ENCODE results near the gene STAMBPL1.
"Not testable (repeated sequence)": the region's sequence is repeated elsewhere in the genome, so short reads cannot be mapped to it uniquely, and the experiment has no call there.

STAMBPL1 gene

DNA sequence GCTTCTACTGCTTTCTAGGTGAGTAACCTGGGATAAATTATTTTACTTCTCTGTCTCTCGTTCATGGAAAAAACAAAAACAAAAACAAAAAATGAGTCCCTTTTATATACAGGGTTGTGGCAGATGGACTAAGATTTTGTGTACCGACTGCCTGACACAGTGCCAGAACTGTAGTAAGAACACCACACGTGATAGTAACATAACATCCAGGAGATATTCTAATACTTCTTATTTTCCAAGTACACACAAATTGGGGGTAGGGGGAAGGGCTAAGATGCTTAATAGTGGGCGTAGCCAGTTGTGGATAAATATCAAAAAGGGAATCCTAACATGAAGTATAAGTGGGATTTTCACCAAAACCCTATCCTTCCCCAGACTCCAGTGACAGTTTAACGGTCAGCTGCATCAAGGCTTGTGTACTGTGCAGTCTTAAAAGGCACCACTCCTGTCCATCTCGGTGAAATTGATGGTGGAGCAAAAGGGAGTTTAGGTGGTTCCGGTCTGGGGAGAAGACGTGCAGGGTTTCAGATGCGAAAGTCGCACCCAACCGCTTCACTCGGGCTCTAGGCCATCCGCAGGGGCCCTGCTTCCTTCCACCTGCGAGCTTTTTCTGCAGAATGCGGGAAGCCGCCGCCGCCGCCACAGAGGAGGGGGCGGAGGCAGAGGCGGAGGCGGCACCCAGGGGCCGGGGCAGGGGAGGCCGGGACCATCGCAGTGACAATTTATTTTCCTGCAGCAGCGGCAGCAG, at the start of gene STAMBPL1:
Gene STAMBPL1, plus strand, starts transcription at position 712 of the 748 bp plus-strand sequence. CDS start 21,464 bp downstream, outside the sequence.
- peak; percentile 70 for DNase-seq

DNA sequence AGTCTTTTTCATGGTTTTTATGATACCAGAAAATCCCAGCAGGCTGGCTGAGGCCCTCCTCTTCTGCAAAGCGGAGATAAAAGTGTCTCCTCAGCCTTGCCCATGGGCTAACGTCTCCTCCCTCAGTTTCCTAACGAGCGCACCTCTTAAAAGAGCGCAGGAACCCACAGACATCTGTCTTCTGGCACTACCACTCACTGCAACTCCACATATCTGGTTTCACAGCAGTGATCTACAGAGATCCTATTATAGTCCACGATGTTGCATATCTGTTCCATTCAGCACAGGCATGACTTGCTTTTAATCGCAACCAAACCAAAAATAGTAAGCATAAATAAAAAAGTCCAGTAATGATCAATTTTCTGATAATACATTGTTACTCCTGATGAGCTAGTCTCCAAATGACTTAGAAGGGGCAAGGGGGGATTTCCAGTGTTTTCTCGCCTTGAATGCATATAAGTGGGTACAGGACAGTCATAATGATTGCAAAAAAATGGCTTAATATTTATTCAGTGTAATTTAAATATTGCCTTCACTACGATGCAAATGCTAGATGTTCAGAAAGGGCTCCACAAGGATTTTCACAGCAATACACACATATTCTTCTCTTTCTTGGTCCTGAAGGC, 49.3 kb upstream of the STAMBPL1 start:
- DNase-seq, result no peak

DNA sequence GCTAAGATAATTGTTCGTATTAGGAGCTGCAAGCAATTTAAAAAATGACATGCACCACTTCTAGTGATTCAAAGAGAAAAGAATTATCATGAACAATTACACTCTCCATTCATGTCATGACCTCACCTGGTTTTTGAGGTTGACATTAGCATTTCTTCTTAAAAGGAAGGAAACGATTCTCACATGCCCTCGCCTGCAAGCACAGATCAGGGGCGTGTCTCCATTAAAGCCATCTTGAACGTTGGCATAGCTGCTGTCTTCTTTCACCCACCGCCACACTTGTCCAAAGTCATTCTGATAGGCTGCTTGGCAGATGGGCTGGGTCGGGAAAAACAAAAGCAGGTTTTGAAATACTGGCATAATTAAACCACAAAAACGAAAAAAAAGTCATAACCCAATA, 48.3 kb upstream of the STAMBPL1 start:
- DNase-seq, result peak; percentile 16

DNA sequence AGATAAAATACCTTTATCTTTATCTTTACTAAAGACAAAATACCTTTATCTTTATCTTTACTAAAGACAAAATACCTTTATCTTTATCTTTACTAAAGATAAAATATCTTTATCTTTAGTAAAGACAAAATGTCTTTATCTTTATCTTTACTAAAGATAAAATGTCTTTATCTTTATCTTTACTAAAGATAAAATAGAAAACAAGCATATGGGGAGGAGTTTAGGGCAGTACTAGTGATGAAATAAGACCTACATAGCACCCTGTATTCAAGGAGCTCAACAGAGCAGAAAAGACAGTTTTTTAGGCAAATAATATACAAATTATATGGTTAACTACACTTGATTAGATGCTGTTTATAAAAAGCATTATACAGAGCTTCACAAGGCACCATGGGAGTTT, 47.7 kb upstream of the STAMBPL1 start:
- DNase-seq, result no peak

DNA sequence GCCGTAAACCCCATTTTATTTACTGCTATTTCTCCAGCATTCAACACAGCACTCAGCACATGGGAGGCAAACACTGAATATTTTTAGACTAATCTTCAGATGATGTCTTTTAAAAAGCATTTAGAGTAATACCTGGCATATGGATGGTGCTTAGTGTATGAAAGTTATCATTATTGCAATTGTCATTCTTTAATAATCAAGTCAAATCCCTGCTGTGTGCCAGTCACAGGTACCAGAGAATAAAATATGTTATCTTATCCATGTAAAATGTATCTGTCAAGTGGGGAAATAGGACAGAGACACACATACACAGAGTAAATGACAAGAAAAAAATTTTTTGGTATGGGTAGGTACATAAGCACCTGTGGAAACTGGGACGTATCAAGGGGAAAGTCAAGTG, 46.9 kb upstream of the STAMBPL1 start:
- no peak for DNase-seq

DNA sequence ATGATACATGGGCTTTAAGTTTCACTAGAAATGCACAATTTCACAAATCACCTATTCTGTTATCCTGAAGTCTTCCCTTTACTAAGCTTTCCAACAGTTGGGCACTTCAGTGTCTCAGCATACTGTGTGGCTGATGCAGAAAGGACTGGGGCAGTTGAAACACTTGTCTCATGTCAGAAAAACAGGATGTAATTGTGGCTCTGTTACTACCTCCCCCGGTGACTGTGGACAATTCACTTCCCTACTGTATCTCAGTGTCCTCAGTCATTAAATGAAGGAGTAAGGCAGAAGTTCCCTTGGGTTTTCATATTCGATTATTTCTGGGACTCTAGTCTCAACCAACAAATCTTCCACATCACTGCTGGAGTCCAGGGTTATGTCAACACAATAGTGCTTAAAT, 46.3 kb upstream of the STAMBPL1 start:
- no peak for DNase-seq

DNA sequence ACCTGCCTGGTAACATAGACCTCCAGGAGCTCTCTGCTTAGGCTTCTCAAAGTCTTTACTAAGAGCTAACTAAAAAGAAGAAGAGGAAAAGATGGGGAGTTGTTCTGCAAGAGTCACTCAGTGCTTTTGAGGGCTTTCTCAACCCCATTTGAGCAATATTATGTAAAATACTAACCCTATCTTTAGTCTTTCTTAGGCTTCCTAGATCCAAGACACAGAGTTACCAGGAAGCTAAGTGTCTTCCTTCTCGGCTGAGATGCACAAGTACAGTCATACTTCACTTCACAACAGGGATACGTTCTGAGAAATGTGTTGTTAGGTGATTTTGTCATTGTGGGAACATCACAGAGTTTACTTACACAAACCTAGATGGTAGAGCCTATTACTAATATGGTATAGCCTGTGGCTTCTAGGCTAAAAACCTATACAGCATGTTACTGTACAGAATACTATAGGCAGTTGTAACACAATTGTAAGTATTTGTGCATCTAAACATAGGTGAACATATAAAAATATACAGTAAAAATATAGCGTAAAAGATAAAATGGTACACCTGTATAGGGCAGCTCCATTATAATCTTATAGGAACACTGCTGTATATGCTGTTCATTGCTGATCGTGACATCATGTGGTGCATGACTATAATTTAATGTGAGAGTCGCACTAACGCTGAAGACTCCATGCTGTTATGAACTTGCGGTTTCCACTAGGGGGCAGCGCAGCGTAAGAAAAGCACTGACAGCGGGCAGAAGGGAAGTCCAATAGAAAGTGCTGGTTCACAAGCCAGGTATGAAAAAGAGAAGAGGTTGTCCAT, 44.7 kb upstream of the STAMBPL1 start:
- peak; percentile 87 for DNase-seq

DNA sequence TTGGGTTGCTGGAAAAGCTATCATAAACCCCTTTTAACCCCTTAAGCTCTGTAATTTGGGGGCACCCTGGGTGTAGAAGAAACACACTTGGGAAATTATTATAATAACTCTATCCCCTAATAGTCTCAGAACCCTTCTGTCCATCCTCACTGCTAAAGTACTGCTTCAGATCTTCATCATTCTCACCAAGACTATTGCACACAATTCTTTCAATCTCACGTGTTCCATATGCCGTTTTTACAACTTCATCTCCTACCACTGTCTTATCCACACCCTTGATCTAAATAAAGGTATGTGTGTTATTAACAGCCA, 44.2 kb upstream of the STAMBPL1 start:
- no peak for DNase-seq

DNA sequence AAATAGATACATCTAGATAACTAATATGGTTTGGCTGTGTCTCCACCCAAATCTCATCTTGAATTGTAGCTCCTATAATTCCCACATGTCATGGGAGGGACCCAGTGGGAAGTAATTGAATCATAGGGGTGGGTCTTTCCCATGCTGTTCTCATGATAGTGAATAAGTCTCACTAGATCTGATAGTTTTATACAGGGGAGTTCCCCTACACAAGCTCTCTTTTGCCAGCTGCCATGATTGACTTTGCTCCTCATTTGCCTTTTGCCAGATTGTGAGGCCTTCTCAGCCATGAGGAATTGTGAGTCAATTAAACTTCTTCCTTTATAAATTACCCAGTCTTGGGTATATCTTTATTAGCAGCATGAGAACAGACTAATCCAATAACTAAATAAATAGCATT, 42.4 kb upstream of the STAMBPL1 start:
- DNase-seq, result not testable (repeated sequence)

DNA sequence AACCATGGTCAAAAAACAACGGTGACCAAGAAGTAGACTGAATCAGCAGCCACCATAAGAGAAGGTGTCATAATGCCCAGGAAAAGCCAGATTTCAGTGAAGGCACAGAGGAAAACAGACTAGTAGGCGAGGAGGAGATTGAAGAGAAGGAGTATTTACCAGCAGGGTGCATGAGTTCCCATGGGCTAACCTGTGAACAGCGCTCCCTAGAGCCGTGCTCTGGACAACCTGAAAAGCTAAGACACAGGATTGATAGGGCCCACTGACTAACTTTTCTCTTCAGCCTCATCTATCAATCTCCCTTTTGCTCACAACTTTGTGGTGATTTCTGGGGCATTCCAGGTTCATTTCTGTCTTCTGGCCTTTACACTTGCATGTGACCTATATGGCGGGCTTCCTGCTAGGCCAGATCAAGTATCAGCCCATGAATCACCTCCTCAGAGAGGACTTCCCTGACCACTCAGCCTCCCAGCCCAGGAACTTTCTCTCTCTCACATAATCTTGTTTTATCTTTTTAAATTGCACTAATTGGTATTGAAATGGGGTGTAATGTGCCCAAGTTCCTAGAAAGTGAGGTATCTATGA, 41.2 kb upstream of the STAMBPL1 start:
- no peak for DNase-seq

DNA sequence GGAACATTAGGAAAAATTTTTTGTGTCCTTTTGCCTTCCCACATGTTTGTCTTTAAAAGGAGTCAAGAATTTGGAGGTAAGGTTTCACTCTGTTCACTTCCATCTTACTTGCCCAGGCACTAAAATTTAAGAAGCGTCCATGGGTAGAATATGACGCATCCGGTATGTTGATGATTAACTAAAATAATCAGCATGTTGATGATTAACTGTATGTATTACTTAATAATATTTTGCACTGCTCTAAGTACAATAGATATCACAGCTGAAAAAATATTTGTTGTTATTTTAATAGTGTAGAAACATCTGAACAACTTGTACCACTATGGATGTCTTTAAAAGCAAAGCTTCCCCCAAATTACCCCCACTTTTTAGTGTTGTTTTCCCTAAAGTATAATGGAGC, 39.9 kb upstream of the STAMBPL1 start:
- DNase-seq, result no peak

DNA sequence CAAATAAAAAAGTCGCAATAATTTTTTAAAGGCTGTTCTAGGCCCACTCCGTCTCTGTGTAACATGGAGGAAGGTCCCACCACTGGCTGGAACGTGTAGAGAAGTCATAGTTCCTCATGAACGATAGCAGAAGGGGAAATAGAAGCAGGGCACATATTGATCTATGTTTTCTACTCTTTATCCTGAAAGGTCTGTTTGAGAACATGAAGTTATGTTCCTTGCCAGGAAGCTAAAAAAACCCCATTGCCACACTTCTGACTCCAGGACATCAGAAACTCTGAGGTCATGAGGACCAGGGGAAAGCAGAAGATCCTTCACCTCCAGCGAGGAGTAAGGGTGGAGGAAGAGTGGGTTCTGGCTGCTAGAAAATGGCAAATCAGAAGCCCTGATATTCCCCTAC, 39.2 kb upstream of the STAMBPL1 start:
- no peak for DNase-seq

DNA sequence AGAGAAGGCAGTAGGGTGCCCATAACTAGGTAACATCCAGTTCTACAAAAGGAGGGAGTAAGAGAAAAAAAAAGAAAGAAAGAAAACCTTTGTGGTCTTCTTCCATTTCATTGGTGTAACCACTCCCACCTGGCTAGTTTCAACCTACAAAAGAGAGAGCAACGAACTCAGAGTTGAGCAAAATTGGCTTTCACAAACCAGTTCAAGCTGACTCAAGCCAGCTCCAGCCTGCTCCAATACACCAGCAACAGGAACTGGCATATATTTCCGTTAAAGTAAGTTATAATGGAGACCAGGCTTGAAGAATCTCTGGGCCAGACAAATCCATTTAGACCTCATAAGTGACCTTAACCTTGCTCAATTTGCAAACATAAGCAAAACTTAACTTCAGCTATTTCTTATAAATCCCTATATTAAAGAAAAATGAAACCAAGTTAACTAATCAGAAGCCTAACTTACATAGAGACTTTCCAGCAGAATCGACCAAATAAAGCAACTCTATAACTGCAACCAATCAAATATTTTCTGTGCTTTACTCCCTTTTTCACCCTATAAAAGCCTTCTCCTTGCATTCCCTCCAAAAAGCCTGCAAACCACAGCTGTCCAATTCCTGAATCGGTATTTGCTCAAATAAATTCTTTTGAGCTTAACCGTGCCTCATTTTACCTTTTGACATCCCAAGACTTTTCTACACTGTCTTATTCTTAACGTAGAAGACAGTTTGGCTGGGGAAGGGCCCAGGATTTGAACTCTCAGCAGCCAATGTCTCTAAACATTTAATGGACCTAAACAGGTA, 38.5 kb upstream of the STAMBPL1 start:
- no peak for DNase-seq

DNA sequence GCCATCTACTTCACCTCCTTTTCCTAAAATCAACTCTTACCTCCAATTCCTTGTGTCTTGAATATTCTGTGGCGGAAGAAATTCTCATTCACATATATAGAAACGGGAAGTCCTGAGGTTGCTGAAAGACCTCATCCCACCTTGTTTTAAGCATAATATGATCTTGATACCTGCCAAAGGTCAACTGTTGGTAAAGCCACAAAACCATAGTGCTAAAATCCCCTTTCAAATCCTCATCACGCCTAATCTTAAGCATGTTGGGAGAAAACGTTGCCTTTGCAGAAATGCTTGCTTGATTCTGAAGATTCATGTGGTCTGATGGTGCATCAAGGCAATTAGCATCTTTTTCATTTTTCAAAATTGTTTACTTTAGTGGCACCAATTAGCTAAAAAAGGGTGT, 36.9 kb upstream of the STAMBPL1 start:
- no peak for DNase-seq

DNA sequence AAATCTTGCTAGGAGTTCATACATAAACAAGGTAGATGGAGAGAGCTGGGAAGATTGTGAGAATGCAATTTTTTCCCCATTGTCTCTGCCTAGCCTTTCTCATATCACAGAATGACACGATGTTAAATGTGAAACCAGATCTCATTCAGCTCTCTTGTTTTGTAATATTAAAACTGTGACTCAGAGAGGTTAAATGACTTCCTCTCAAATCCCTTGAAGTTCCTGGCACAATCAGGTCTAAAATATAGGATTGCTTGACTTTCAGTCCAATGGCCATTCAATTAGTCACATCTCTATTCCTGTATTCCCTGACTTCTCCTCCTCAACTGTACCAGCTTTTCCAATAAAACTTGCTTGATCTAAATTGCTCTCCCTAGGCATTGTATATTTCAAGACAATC, 31.5 kb upstream of the STAMBPL1 start:
- DNase-seq, result no peak

DNA sequence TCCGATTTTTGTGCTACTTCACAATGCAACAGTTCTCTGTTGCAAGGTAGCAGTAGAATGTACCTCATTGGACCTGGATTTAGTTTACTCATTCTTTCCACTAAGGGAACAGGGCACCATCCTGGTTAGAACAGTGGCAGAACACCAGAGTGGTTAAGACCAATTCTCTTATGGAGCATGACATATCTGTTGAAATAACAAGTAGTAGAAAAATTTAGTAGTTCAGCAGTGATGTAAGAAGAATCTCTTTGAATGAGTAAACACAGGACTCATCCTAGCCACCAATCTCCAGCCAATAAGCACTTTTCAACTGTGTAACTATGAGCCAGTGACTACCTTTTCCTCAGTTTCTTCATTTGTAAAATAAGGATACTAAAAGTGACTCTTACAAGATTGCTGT, 30.8 kb upstream of the STAMBPL1 start:
- DNase-seq, result no peak

DNA sequence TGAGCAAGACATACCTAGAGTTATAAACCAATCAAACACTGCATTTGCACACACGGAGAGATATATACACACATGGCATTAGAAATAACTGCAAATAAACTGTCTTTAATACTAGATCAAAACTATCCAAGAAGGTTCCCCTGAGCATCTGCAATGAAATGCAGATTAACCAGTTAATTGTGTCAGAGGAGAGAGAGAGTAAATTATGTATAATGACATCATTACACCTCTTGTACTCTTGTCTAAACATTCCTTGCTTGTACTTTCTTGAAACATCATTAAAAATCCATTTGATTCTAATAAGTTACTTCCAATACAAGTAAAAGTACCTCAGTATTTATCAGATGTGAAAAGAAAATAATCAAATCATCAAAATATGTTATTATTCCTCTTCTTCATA, 29.3 kb upstream of the STAMBPL1 start:
- no peak for DNase-seq

DNA sequence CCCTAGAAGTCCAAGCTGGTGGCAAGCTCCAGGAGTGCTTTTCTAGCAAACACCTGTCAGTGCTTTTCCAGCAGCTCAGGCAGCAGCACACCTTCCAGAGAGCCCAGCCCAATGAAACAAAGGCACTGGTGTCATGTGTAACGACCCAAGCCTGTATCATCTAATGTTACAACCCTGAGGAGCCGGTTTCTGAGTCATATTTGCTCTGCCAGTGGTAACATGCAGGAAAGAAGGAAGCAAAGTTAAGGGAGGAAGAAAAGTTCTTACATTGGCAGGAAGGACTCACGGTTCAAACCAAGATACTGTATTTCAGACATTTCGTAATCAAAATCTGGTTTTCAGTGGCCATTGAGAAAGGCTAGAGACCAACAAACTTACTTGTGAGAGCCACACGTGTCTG, 28.3 kb upstream of the STAMBPL1 start, which contains the start of gene ANKRD22:
Gene ANKRD22, minus strand, starts transcription at position 139 of the 400 bp plus-strand sequence. CDS start 237 bp downstream, outside the sequence.
- DNase-seq, result no peak

DNA sequence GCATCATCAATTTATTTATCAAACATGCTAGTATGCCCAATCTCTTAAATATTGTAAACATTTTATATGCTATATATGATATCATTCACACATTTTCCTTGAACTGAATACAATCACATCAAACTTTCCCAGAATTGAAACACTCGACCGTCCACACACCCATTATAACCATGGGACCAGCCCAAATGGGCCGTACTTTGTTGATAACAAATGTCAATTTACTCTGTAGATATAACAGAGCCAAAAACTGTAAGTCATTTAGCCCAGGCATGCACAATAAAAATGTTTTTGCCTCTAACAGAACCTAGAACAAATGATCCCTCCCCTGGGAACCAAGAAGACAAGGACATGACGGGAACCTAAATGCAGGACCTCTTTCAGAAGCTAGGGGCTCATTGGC, 27.7 kb upstream of the STAMBPL1 start:
- no peak for DNase-seq

DNA sequence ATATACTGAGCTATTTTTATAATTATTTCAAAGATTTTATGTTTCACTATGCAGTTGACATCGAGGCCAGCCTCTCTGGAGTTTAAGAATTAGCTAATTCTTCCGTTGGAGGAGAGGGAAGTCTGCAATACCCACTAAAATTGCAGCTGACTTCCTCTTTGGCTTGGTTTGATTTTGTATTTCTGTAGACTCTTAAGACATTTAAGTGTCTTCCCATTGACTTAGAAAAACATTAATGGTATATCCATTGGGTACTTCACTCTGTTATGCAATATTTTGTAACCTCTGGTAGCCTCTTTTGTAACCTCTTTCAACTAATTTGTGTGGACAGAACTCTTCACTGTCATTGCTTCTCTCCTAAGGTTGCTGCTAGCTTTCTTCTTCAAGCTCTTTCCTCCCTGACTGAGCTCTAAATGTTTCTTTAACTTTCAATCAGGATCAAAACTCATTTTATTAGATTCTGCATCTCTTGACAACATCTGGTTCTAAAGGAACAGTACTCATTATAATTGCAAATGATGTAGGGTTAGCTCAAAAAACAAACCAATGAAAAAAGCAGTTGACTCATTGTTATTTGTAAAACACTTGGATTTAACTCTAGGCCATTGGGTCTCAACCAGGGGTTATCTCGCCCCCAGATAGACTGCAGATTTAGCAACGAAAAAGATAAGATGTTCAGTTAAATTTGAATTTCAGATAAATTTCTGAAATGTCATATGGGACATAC, 26.7 kb upstream of the STAMBPL1 start:
- DNase-seq, result no peak

DNA sequence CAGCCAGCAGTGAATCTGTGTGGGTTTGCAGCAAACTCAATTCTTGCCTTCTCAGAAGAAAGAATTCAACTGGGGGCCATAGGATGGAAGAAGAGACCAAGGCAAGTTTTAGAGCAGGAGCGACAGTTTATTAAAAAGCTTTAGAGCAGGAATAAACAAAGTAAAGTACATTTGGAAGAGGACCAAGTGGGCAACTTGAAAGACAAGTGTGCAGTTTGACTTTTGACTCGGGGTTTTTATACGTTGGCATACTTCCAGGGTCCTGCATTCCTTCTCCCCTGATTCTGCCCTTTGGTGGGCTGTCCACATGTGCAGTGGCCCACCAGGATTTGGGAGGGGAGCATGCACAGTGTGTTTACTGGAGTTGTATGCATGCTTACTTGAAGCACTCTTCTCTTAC, 25.4 kb upstream of the STAMBPL1 start:
- no peak for DNase-seq

DNA sequence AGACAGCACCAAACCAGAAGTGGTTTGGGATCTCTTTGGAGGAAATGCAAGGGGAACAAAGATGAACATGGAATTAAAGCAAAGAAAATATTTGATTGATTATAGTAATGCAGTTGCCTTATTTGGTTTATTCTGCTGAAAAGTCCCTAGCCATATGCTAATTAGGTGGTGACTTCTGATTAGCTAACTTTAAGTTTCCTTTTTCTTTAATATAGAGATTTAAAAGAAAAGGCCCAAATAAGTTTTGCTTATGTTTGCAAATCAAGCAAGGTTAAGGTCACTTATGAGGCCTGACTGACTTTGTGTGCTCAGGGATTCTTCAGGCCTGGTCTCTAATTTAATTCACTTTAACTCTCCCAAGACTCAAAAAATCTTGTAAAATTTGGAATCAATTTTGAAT, 22.2 kb upstream of the STAMBPL1 start:
- DNase-seq, result no peak

All from activated naive CD4-positive, alpha-beta T cell treated with anti-CD3 and anti-CD28 coated beads, Interleukin-2, amount 50 U/mL, for 16 hours (primary cell).